SK-N-SH (cell line): ENCODE data around the gene AP3S2. TPM values are rescaled to one million over a fixed set of nuclear protein-coding genes. Genes with fewer than 3 reads are reported as not detected.

ENCODE experiments used
- CTCF ChIA-PET: fragments of 300-600, 350-600 bp; formaldehyde crosslinking; extraction: SDS; loops from one replicate; lab custom pipeline; 2021; lab: Yijun Ruan, JAX
- POLR2A ChIA-PET: fragments of 350-600 bp; sonication (Branson Sonifier 250); formaldehyde crosslinking; extraction: SDS; loops from one replicate; lab custom pipeline; 2020; ENCODE audit warnings: antibody characterized with exemption, inconsistent platforms; lab: Yijun Ruan, JAX
- DNase-seq: peaks from one replicate; pipeline ENCODE4 v3.0.0; 2012
- H2AFZ ChIP-seq: fragments of 200-600 bp; sonication (generic); 2 replicates; pipeline ENCODE4 v1.8.1; 2016; ENCODE audit warnings: antibody characterized with exemption, mild to moderate bottlenecking, low read depth
- H3F3A ChIP-seq: fragments of 200-600 bp; sonication (generic); replicated peaks from 2 replicates; pipeline ENCODE3; 2016; ENCODE audit warnings: antibody characterized with exemption, mild to moderate bottlenecking; ENCODE audit not compliant: insufficient read depth
- H3K27ac ChIP-seq, 2 experiments: fragments of 200-500 bp in 1 of 2; fragments of 200-600 bp in 1 of 2; sonication (Bioruptor generic) in 1 of 2; sonication (generic), shearing (Covaris generic) in 1 of 2; 2 replicates each; pipeline versions ENCODE4 v1.5.1 to v1.6.1; 2014 to 2016; ENCODE audit warnings: low read depth in 2 of 2, inconsistent platforms in 1 of 2, low read length in 1 of 2, mild to moderate bottlenecking in 1 of 2, mixed read lengths in 1 of 2
- H3K27me3 ChIP-seq: fragments of 200-600 bp; sonication (generic), shearing (Covaris generic); 2 replicates; pipeline ENCODE4 v1.6.1; 2016; ENCODE audit warnings: mixed run types; ENCODE audit not compliant: insufficient read depth
- H3K36me3 ChIP-seq, 2 experiments: fragments of 200-500 bp in 1 of 2; fragments of 200-600 bp in 1 of 2; sonication (Bioruptor generic) in 1 of 2; sonication (generic) in 1 of 2; replicated peaks in 1 of 2; 2 replicates each; pipeline versions ENCODE3 to v1.5.1; 2014 to 2016; ENCODE audit warnings: low read length in 1 of 2, mild to moderate bottlenecking in 1 of 2; ENCODE audit not compliant: insufficient read depth in 2 of 2, control insufficient read depth in 1 of 2
- H3K4me1 ChIP-seq, 2 experiments: fragments of 200-500 bp in 1 of 2; fragments of 200-600 bp in 1 of 2; sonication (Bioruptor generic) in 1 of 2; sonication (generic), shearing (Covaris generic) in 1 of 2; 2 replicates each; pipeline versions ENCODE4 v1.5.1 to v1.6.1; 2014 to 2016; ENCODE audit warnings: low read depth in 1 of 2, low read length in 1 of 2, mixed run types in 1 of 2; ENCODE audit not compliant: insufficient read depth in 2 of 2, control insufficient read depth in 1 of 2
- H3K4me2 ChIP-seq: fragments of 200-600 bp; sonication (generic), shearing (Covaris generic); 2 replicates; pipeline ENCODE4 v1.6.1; 2017; ENCODE audit warnings: mixed run types
- H3K4me3 ChIP-seq, 2 experiments: fragments of 200-500 bp in 1 of 2; fragments of 200-600 bp in 1 of 2; sonication (Bioruptor generic) in 1 of 2; sonication (generic), shearing (Covaris generic) in 1 of 2; 2 replicates each; pipeline versions ENCODE4 v1.5.1 to v1.8.1; 2014 to 2016; ENCODE audit warnings: low read depth in 2 of 2, inconsistent platforms in 1 of 2, low read length in 1 of 2, mild to moderate bottlenecking in 1 of 2, mixed read lengths in 1 of 2, moderate library complexity in 1 of 2
- H3K79me2 ChIP-seq: fragments of 200-600 bp; sonication (generic); 2 replicates; pipeline ENCODE4 v1.8.1; 2017; ENCODE audit warnings: mild to moderate bottlenecking; ENCODE audit not compliant: insufficient read depth
- H3K9ac ChIP-seq: fragments of 200-600 bp; sonication (generic); 2 replicates; pipeline ENCODE4 v1.6.1; 2017; ENCODE audit warnings: mixed run types
- H3K9me2 ChIP-seq: fragments of 200-600 bp; sonication (generic); 2 replicates; pipeline ENCODE4 v1.6.1; 2017; ENCODE audit warnings: mixed run types
- H3K9me3 ChIP-seq: fragments of 200-600 bp; sonication (generic); 2 replicates; pipeline ENCODE4 v1.6.1; 2017; ENCODE audit warnings: mixed run types, mild to moderate bottlenecking, moderate library complexity
- H4K20me1 ChIP-seq: fragments of 200-600 bp; sonication (generic); 2 replicates; pipeline ENCODE4 v1.6.1; 2017; ENCODE audit warnings: mild to moderate bottlenecking, mixed run types; ENCODE audit not compliant: insufficient read depth
- CHD2 ChIP-seq: fragments of 150-350 bp; IDR thresholded peaks from 2 replicates; pipeline ENCODE4 v1.6.1; 2018; ENCODE audit warnings: low read length; ENCODE audit not compliant: partially characterized antibody
- CTCF ChIP-seq: fragments of 200-600 bp; sonication (generic); IDR thresholded peaks from 2 replicates; pipeline ENCODE4 v1.6.1; 2017; ENCODE audit warnings: antibody characterized with exemption, mild to moderate bottlenecking, moderate library complexity
- EP300 ChIP-seq, 2 experiments: IDR thresholded peaks; 2 replicates each; pipeline versions ENCODE4 v1.4.0 to v1.6.1; 2012; ENCODE audit warnings: borderline replicate concordance in 1 of 2, low read depth in 1 of 2, low read length in 1 of 2
- EZH2phosphoT487 ChIP-seq: fragments of 200-600 bp; sonication (generic); IDR thresholded peaks from 2 replicates; pipeline ENCODE4 v1.6.1; 2017; ENCODE audit warnings: low read depth, mixed run types, mild to moderate bottlenecking, antibody characterized with exemption, moderate library complexity, borderline replicate concordance
- FOSL2 ChIP-seq: IDR thresholded peaks from 2 replicates; pipeline ENCODE4 v1.4.0; 2012; ENCODE audit warnings: low read depth, mild to moderate bottlenecking, moderate library complexity, borderline replicate concordance
- MAX ChIP-seq: IDR thresholded peaks from 2 replicates; pipeline ENCODE4 v1.4.0; 2012; ENCODE audit warnings: low read depth
- MEF2A ChIP-seq: IDR thresholded peaks from 2 replicates; pipeline ENCODE4 v1.4.0; 2012; ENCODE audit warnings: low read depth, borderline replicate concordance
- NFIC ChIP-seq: IDR thresholded peaks from 2 replicates; pipeline ENCODE4 v1.4.0; 2012; ENCODE audit warnings: borderline replicate concordance
- POLR2AphosphoS5 ChIP-seq: IDR thresholded peaks from 2 replicates; pipeline ENCODE4 v1.6.1; 2012; ENCODE audit warnings: low read depth, low read length
- SIN3A ChIP-seq: IDR thresholded peaks from 2 replicates; pipeline ENCODE4 v1.6.1; 2012; ENCODE audit warnings: low read depth, mild to moderate bottlenecking, low read length, moderate library complexity, borderline replicate concordance
- USF1 ChIP-seq: IDR thresholded peaks from 2 replicates; pipeline ENCODE4 v1.4.0; 2012; ENCODE audit warnings: low read depth, borderline replicate concordance
- USF2 ChIP-seq: fragments of 150-350 bp; IDR thresholded peaks from 2 replicates; pipeline ENCODE4 v1.6.1; 2017; ENCODE audit warnings: antibody characterized with exemption, low read length, low read depth, borderline replicate concordance
- YY1 ChIP-seq: IDR thresholded peaks from 2 replicates; pipeline ENCODE4 v1.4.0; 2012; ENCODE audit warnings: low read depth, mild to moderate bottlenecking
- WGBS: methylation state at CpG from one replicate; pipeline ENCODE4 v1.1.6; 2017; ENCODE audit warnings: low lambda C conversion rate; 5-methylcytosine and 5-hydroxymethylcytosine counted together
- polyA plus RNA-seq, 3 experiments: library from polyadenylated mRNA; depleted of rRNA; stranded (reverse); fragments of >200 nt; gene quantifications; 2 replicates each; pipeline ENCODE4 v1.2.3, GENCODE V29; 2012

AP3S2 gene
- polyA plus RNA-seq, 1 of the 3 experiments (the other 2 are of a cell fraction), result 11.9 TPM

- TF ChIP-seq CTCF (no peak), EP300 (IDR thresholded peaks at IDR 0.05; ENCODE audit: borderline replicate concordance in 1 of 2, low read depth in 1 of 2, low read length in 1 of 2) (no peak), MAX (no peak), MEF2A (no peak), CHD2 (no peak), SIN3A (no peak), POLR2AphosphoS5 (no peak)
These were observed 79.6 kb downstream of the AP3S2 start (continued) for GRCh38 chr15:89814112-89814742.

GRCh38 chr15:89813381-89814111 is 80.2 kb downstream of the AP3S2 start:
- H3F3A ChIP-seq, result peaks cover 8% of the 10 kb centered on the region
- peak overlapping the region in 1 of 2 experiments; percentile 56; a peak in 1 of 4 replicates for H3K4me3 ChIP-seq
- no peaks in the 10 kb centered on the region for H3K9me2 ChIP-seq
- H4K20me1 ChIP-seq, result no peaks in the 10 kb centered on the region
- no peaks in the 10 kb centered on the region; a peak in 1 of 4 replicates for H3K4me1 ChIP-seq
- 98% methylated on average over 5 of the region's 13 CpGs for WGBS
- no peaks in the 10 kb centered on the region for H3K9me3 ChIP-seq
- ChIA-PET CTCF (interaction anchor here (0.8 to 1.7 kb wide), 3 partner anchors 61 to 76 kb away, joined by 3 to 4 read pairs (median 3); no protein-coding TSS in a partner anchor), POLR2A (no interaction called here)
- DNase-seq, result peak; percentile 51
- no peak overlapping the region for H3K9ac ChIP-seq
- no peaks in the 10 kb centered on the region for H3K36me3 ChIP-seq
- H3K4me2 ChIP-seq, result peak overlapping the region; percentile 71
- no peak for TF ChIP-seq YY1
- TF ChIP-seq USF2, result no peak
- TF ChIP-seq NFIC, result no peak
- TF ChIP-seq CHD2, result no peak
- no peak for TF ChIP-seq EZH2phosphoT487
- no peak for TF ChIP-seq FOSL2
- no peak for TF ChIP-seq USF1
- H3K79me2 ChIP-seq, result no peaks in the 10 kb centered on the region
- H2AFZ ChIP-seq, result no peak overlapping the region
- H3K27me3 ChIP-seq, result no peaks in the 10 kb centered on the region
- H3K27ac ChIP-seq, result no peak overlapping the region
